Measurements from ENCODE around the gene CTIF.

GRCh38 chr18:48580066-48580465 lies 41.2 kb downstream of the CTIF start:
- TF ChIP-seq POLR2A (IDR thresholded peaks at IDR 0.05), result no peak
- TF ChIP-seq CTCF (IDR thresholded peaks at IDR 0.05), result no peak
- no peak for TF ChIP-seq EP300 (IDR thresholded peaks at IDR 0.05)
- no peak for TF ChIP-seq POLR2AphosphoS5 (IDR thresholded peaks at IDR 0.05)
